ENCODE measurements around the gene PICALM.

The PICALM gene

DNA sequence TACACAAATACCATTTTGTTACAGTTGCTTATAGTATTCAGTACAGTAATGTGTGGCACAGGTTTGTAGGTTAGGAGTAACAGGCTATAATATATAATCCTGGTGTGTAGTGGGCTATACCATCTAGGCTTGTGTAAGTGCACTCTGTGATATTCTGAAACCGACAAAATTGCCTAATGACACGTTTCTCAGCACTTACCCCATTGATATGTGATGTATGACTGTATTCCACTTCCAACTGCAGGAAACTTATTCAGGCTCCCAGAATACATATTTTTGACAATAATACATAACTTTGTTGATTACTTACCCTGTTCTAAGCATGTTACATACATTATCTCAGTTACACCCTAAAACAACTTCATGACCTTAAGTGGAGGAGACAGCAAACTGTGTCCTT is 5.1 kb upstream of the PICALM start:
- no peaks in the 10 kb centered on the region for H3K27me3 Mint-ChIP-seq (ENCODE audit: low read depth)
- H3K4me1 Mint-ChIP-seq, result peaks cover 14% of the 10 kb centered on the region
- H3K9me3 Mint-ChIP-seq, result no peaks in the 10 kb centered on the region
- H3K27ac Mint-ChIP-seq, result no peak overlapping the region
- no peak for TF ChIP-seq CTCF (IDR thresholded peaks at IDR 0.05; ENCODE audit: unreplicated experiment in 3 of 3)
- no peak overlapping the region for H3K4me3 Mint-ChIP-seq
- H3K36me3 Mint-ChIP-seq (ENCODE audit: low read depth), result no peaks in the 10 kb centered on the region

- Mint-ChIP-seq H3K27ac (peak overlapping the region in 1 of 3 experiments; percentile 37), H3K4me1 (peaks cover 14% of the 10 kb centered on the region), H3K4me3 (peak overlapping the region in 1 of 3 experiments; percentile 1), H3K27me3 (ENCODE audit: low read depth) (no peaks in the 10 kb centered on the region), H3K36me3 (ENCODE audit: low read depth) (no peaks in the 10 kb centered on the region), H3K9me3 (no peaks in the 10 kb centered on the region)
- no peak for TF ChIP-seq CTCF (IDR thresholded peaks at IDR 0.05; ENCODE audit: unreplicated experiment in 3 of 3)
Observed at GRCh38 chr11:86072211-86072610, 3.3 kb upstream of the PICALM start.

GRCh38 chr11:86070142-86071056 is 1.5 kb upstream of the PICALM start:
- no peaks in the 10 kb centered on the region for H3K9me3 Mint-ChIP-seq
- no peaks in the 10 kb centered on the region for H3K36me3 Mint-ChIP-seq (ENCODE audit: low read depth)
- H3K27me3 Mint-ChIP-seq (ENCODE audit: low read depth), result no peaks in the 10 kb centered on the region
- no peak for TF ChIP-seq CTCF (IDR thresholded peaks at IDR 0.05; ENCODE audit: unreplicated experiment in 3 of 3)
- H3K4me1 Mint-ChIP-seq, result peaks cover 28% of the 10 kb centered on the region
- H3K4me3 Mint-ChIP-seq, result peak overlapping the region; percentile 82 to 96 (median 84)
- peak overlapping the region; percentile 98 to 100 (median 98) for H3K27ac Mint-ChIP-seq

DNA sequence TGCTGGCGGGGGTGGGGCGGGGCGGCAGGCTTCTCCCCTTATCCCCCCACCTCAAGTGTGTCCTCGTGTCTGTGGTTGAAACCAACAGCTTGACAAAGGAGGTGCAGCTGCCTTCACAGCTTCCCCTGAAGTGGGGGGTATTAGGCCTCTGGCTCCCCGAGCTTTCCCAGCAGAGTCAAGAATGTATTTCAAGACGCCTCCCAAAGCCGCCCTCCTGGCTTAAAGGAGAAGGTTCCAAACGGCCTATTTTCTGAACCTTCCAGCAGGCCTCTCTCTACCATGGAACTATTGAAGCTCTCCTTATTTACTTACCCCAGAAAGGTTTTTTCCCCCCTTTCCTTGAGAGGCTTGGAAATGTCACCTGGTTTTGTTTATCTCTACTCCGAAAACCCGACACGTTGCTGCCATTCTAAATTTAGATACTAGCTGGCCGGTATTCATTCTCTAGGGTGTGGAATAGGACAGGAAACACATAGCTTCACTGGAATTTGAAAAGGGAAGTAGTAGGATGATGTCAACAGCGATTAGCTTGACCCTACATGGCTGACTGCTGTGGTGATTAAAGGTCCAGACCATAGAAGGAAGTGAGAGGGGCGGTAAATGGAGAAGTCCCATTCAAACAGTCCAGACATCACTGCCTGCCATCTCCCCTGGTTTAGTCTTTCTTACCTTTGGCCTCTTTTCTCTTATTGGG is 671 bp upstream of the PICALM start:
- peak overlapping the region; percentile 98 to 100 (median 98) for H3K27ac Mint-ChIP-seq
- TF ChIP-seq CTCF (IDR thresholded peaks at IDR 0.05; ENCODE audit: unreplicated experiment in 3 of 3), result no peak
- H3K36me3 Mint-ChIP-seq (ENCODE audit: low read depth), result no peaks in the 10 kb centered on the region
- no peaks in the 10 kb centered on the region for H3K9me3 Mint-ChIP-seq
- peaks cover 30% of the 10 kb centered on the region for H3K4me1 Mint-ChIP-seq
- H3K4me3 Mint-ChIP-seq, result peak overlapping the region; percentile 82 to 96 (median 84)
- H3K27me3 Mint-ChIP-seq (ENCODE audit: low read depth), result no peaks in the 10 kb centered on the region

- peaks cover 41% of the 10 kb centered on the region for H3K4me1 Mint-ChIP-seq
- H3K27me3 Mint-ChIP-seq (ENCODE audit: low read depth), result no peaks in the 10 kb centered on the region
- no peak for TF ChIP-seq CTCF (IDR thresholded peaks at IDR 0.05; ENCODE audit: unreplicated experiment in 3 of 3)
- H3K4me3 Mint-ChIP-seq, result peak overlapping the region; percentile 96 to 100 (median 98)
- H3K9me3 Mint-ChIP-seq, result no peaks in the 10 kb centered on the region
- peak overlapping the region; percentile 98 to 100 (median 98) for H3K27ac Mint-ChIP-seq
- H3K36me3 Mint-ChIP-seq (ENCODE audit: low read depth), result no peaks in the 10 kb centered on the region
Observed at GRCh38 chr11:86068138-86068871, 579 bp downstream of the PICALM start.
